ENCODE data around the gene KIN. TPM values are rescaled to one million over a fixed set of nuclear protein-coding genes. Genes with fewer than 3 reads are reported as not detected.
"Not testable (repeated sequence)": the region's sequence is repeated elsewhere in the genome, so short reads cannot be mapped to it uniquely, and the experiment has no call there.

The KIN gene
- total RNA-seq, 6 donors from 2014 or later = 5.9 to 14.7 (median 9.5) TPM

DNA sequence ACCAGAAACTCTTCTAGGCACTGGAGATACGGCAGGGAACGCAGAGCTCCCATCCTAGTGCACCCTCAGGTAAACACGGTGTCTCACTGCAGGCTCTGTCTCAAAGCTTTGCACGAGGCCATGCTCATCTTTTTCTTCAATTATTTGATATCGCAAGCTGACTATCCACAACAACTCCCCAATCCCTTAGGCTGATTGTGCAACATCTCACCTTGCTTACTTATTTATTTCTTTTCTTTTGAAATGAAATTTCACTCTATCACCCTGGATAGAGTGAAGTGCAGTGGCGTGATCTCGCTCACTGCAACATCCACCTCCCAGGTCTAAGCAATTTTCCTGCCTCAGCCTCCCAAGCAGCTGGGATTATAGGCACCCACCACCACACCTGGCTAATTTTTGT is 72.3 kb downstream of the KIN start:
- Histone ChIP-seq H3K27ac (no peak overlapping the region), H3K4me3 (no peak overlapping the region), H3K27me3 (no peaks in the 10 kb centered on the region), H3K9me3 (no peaks in the 10 kb centered on the region), H3K4me1 (no peaks in the 10 kb centered on the region), H3K36me3 (no peaks in the 10 kb centered on the region)
- TF ChIP-seq POLR2AphosphoS5 (IDR thresholded peaks at IDR 0.05) = no peak
- no peak for TF ChIP-seq EP300 (IDR thresholded peaks at IDR 0.05)
- no peak for TF ChIP-seq POLR2A (IDR thresholded peaks at IDR 0.05)
- TF ChIP-seq, protein P1, sequence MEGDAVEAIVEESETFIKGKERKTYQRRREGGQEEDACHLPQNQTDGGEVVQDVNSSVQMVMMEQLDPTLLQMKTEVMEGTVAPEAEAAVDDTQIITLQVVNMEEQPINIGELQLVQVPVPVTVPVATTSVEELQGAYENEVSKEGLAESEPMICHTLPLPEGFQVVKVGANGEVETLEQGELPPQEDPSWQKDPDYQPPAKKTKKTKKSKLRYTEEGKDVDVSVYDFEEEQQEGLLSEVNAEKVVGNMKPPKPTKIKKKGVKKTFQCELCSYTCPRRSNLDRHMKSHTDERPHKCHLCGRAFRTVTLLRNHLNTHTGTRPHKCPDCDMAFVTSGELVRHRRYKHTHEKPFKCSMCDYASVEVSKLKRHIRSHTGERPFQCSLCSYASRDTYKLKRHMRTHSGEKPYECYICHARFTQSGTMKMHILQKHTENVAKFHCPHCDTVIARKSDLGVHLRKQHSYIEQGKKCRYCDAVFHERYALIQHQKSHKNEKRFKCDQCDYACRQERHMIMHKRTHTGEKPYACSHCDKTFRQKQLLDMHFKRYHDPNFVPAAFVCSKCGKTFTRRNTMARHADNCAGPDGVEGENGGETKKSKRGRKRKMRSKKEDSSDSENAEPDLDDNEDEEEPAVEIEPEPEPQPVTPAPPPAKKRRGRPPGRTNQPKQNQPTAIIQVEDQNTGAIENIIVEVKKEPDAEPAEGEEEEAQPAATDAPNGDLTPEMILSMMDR (IDR thresholded peaks at IDR 0.05) = no peak
- ATAC-seq (ENCODE audit: low FRiP score in 2 of 2) (no peak), DNase-seq (no peak)
- WGBS, 2 donors = 91 to 94% methylated on average over 7 of the region's 7 CpGs

DNA sequence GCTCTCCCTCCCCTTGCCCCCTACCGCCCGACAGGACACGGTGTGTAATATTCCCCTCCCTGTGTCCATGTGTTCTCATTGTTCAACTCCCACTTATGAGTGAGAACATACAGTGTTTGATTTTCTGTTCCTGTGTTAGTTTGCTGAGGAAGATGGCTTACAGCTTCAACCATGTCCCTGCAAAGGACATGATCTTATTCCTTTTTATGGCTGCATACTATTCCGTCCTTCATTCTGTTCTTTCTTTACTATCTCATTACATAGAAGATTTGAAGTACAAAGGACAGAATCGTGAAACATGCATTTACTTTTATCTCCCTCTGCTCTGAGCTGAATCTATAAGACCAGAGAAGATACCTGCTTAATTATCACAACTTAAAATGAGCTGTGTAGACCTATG is 76.7 kb downstream of the KIN start:
- WGBS, 2 donors = 89 to 92% methylated on average over 5 of the region's 5 CpGs
- not testable (repeated sequence) for ATAC-seq (ENCODE audit: low FRiP score in 2 of 2); H3K4me1 ChIP-seq

DNA sequence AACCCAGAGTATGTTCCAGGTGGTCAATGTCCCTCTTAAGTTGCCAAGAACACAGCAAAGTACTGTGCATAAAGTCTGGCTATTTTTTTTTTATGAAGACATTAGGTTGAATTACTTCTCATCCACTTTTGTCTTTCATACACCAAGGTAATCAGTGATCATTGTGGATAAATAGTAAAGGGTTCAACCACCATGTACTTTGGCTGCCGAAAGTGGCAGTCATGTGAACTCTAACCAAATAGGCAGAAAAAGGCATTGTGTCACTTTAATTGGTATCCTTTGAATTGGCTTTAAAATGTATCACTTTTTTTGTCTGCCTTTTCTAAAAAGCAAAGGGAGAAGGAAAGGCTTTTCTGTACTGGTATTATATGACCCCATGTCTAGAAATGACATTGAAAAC is 77.3 kb downstream of the KIN start:
- no peak overlapping the region for H3K27ac ChIP-seq
- TF ChIP-seq, protein P1 (IDR thresholded peaks at IDR 0.05) = no peak
- TF ChIP-seq EP300 (IDR thresholded peaks at IDR 0.05) (no peak), POLR2A (IDR thresholded peaks at IDR 0.05) (no peak), POLR2AphosphoS5 (IDR thresholded peaks at IDR 0.05) (no peak)
- no peak for ATAC-seq (ENCODE audit: low FRiP score in 2 of 2)
- no peaks in the 10 kb centered on the region for H3K9me3 ChIP-seq
- no peaks in the 10 kb centered on the region for H3K4me1 ChIP-seq
- H3K36me3 ChIP-seq = no peaks in the 10 kb centered on the region
- no peaks in the 10 kb centered on the region for H3K27me3 ChIP-seq
- no peak for DNase-seq
- 84 to 91% methylated on average over 1 of the region's 1 CpG for WGBS, 2 donors
- H3K4me3 ChIP-seq = no peak overlapping the region

More for the DNA sequence above, 76.7 kb downstream of the KIN start:
- not testable (repeated sequence) for H3K36me3 ChIP-seq, H3K4me3 ChIP-seq, H3K9me3 ChIP-seq, H3K27ac ChIP-seq, H3K27me3 ChIP-seq, DNase-seq

DNA sequence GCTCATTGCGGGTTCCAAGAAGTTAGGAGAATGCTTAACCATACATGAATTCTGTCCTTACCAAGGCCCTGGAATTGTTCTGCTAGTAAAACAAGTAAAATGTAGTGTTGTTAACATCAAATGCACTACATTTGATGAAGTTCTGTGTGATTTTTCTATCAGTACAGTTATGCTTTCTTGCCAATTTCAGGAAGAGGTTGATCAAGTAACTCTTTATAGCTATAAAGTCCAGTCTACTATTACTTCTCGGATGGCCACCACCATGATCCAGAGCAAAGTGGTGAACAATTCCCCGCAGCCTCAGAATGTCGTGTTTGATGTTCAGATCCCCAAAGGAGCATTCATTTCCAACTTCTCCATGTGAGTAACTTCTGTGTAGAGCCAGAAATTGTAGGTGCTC is 79.0 kb downstream of the KIN start:
- Histone ChIP-seq H3K4me3 (no peak overlapping the region), H3K27ac (no peak overlapping the region), H3K27me3 (no peaks in the 10 kb centered on the region), H3K4me1 (no peaks in the 10 kb centered on the region), H3K36me3 (no peaks in the 10 kb centered on the region), H3K9me3 (no peaks in the 10 kb centered on the region)
- DNase-seq = no peak
- TF ChIP-seq POLR2AphosphoS5 (IDR thresholded peaks at IDR 0.05) (no peak), EP300 (IDR thresholded peaks at IDR 0.05) (no peak), POLR2A (IDR thresholded peaks at IDR 0.05) (no peak)
- TF ChIP-seq, protein P1 (IDR thresholded peaks at IDR 0.05) = no peak
- WGBS, 2 donors = 97 to 100% methylated on average over 4 of the region's 4 CpGs
- ATAC-seq (ENCODE audit: low FRiP score in 2 of 2) = no peak

DNA sequence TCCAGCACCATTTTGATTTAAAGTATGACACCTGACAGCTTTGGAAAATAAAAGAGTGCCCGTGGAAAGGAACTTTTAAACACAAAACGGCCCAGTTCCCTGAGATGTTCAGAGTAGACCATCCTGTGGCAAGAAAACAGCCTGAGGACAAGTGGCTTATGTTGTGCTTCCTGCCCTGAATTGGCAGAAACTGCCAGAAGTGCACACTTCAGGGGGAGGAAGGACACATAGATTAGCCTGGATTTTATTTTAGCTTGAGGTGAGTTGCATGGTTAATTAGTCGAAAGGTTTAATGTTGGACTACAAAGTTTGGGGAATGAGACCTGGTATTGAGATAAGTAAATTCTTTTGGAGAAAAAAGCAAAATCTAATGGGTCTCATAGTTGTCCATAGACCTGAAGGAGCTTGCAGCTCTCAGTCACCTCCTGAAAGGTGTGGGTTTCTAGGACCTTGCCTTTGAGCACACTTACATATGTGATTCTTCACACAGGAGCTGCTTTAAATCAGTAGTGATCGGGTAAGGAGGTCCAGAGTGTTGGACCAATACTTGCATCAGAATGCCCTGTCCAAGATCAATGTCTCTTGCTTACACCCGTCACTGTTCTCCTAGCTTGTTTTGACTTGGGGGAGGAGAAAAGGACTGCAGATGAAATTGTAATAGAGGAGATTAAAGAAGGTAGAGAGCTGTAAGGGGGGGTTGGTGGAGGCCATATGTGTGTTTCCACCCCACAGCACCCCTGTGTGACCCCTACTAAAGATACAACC is 79.8 kb downstream of the KIN start:
- H3K27me3 ChIP-seq = no peaks in the 10 kb centered on the region
- H3K9me3 ChIP-seq = no peaks in the 10 kb centered on the region
- 80 to 83% methylated on average over 5 of the region's 5 CpGs for WGBS, 2 donors
- H3K4me3 ChIP-seq = no peak overlapping the region
- no peak for TF ChIP-seq EP300 (IDR thresholded peaks at IDR 0.05)
- TF ChIP-seq, protein P1 (IDR thresholded peaks at IDR 0.05) = no peak
- TF ChIP-seq POLR2AphosphoS5 (IDR thresholded peaks at IDR 0.05) = no peak
- TF ChIP-seq POLR2A (IDR thresholded peaks at IDR 0.05) = no peak
- H3K36me3 ChIP-seq = no peaks in the 10 kb centered on the region
- H3K27ac ChIP-seq = no peak overlapping the region
- ATAC-seq (ENCODE audit: low FRiP score in 2 of 2) (no peak), DNase-seq (no peak)
- no peaks in the 10 kb centered on the region for H3K4me1 ChIP-seq
